ENCODE data around the gene UGT1A5. TPM values are rescaled to one million over a fixed set of nuclear protein-coding genes. Genes with fewer than 3 reads are reported as not detected.

UGT1A5 gene
- total and polyA plus RNA-seq, 2 of the 8 experiments (the other 6 are each of a cell fraction or from before 2014, with no cell fraction given), result not detected

DNA sequence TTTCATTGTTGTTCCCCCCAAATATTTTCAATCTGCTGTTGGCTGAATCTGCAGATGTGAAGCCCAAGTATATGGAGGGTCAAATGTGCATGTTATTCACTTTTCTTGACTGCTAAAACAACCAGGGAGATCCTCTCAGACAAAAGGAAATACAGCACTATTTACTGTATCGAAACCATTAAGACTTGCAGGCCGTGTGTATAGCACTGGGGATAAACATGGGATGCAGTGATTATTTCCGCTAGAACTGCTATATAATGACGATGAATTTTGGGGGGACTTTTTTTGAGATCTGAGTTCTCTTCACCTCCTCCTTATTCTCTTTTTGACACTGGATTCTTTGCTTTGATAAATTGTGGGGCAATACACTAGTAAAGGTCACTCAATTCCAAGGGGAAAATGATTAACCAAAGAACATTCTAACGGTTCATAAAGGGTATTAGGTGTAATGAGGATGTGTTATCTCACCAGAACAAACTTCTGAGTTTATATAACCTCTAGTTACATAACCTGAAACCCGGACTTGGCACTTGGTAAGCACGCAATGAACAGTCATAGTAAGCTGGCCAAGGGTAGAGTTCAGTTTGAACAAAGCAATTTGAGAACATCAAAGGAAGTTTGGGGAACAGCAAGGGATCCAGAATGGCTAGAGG lies 43.8 kb downstream of the UGT1A5 start:
- Histone ChIP-seq H3K4me1 (replicated peaks in 1 of 4; ENCODE audit: control insufficient read depth in 3 of 4, insufficient read depth in 4 of 4, low read length in 3 of 4) (no peaks in the 10 kb centered on the region), H3K56ac (replicated peaks; ENCODE audit: insufficient read length, low read depth, low read length) (no peak overlapping the region), H4K5ac (ENCODE audit: insufficient read length, low read depth, low read length) (no peak overlapping the region), H3K18ac (ENCODE audit: extremely low read depth, low read length) (no peak overlapping the region), H3K79me1 (ENCODE audit: low read depth, low read length) (no peaks in the 10 kb centered on the region), H3K4me3 (ENCODE audit: extremely low read depth in 1 of 4, insufficient read depth in 2 of 4, low read depth in 3 of 4, low read length in 4 of 4) (no peak overlapping the region), H2BK12ac (ENCODE audit: low read depth, low read length) (no peak overlapping the region), H3K36me3 (ENCODE audit: control insufficient read depth in 2 of 4, insufficient read depth in 4 of 4, low read length in 3 of 4) (no peaks in the 10 kb centered on the region), H4K20me1 (replicated peaks in 1 of 2; ENCODE audit: control insufficient read depth in 1 of 2, insufficient read depth in 2 of 2, low read length in 2 of 2) (no peaks in the 10 kb centered on the region), H3K27ac (ENCODE audit: low read depth, low read length) (no peak overlapping the region), H2BK20ac (ENCODE audit: low read length) (no peak overlapping the region), H4K8ac (ENCODE audit: extremely low read depth, insufficient read depth, low read length) (no peak overlapping the region), H3K27me3 (replicated peaks in 1 of 4; ENCODE audit: control insufficient read depth in 3 of 4, extremely low read depth in 1 of 4, insufficient read depth in 3 of 4, low read length in 3 of 4) (no peaks in the 10 kb centered on the region), H2AFZ (ENCODE audit: low read length) (no peak overlapping the region), H3K9me3 (ENCODE audit: insufficient read depth in 2 of 2, low read depth in 1 of 2, low read length in 1 of 2) (peaks cover 6 to 7% of the 10 kb centered on the region in 2 experiments; a peak in 2 of 4 replicates), H2AK5ac (ENCODE audit: low read depth, low read length) (no peak overlapping the region), H3K14ac (ENCODE audit: insufficient read length) (no peak overlapping the region), H3K23ac (ENCODE audit: insufficient read length) (no peak overlapping the region), H3K4me2 (ENCODE audit: insufficient read depth in 1 of 2, low read depth in 2 of 2, low read length in 2 of 2) (no peak overlapping the region), H3K79me2 (ENCODE audit: control insufficient read depth in 1 of 2, insufficient read depth in 2 of 2, low read length in 2 of 2) (no peaks in the 10 kb centered on the region), H2BK5ac (ENCODE audit: low read depth, low read length) (no peak overlapping the region), H2BK120ac (replicated peaks; ENCODE audit: low read depth, low read length) (no peak overlapping the region), H2BK15ac (ENCODE audit: low read length) (no peak overlapping the region), H3K9ac (replicated peaks in 1 of 4; ENCODE audit: extremely low read depth in 1 of 4, low read depth in 3 of 4, low read length in 3 of 4) (no peak overlapping the region), H3K23me2 (ENCODE audit: low read depth, low read length) (no peaks in the 10 kb centered on the region), H4K91ac (replicated peaks; ENCODE audit: insufficient read length, low read length) (no peak overlapping the region), H3K4ac (replicated peaks; ENCODE audit: insufficient read length, low read depth, low read length) (no peak overlapping the region)
- ChIA-PET POLR2A (ENCODE audit: partially characterized antibody) (no interaction called here), CTCF (ENCODE audit: partially characterized antibody) (no interaction called here)
- 90% methylated on average over 6 of the region's 7 CpGs; no CpG with 5 or more reads in 1 of the 2 experiments for WGBS, 2 experiments (ENCODE audit: extremely low coverage in 1 of 2, insufficient coverage in 1 of 2, insufficient read length in 1 of 2, insufficient replicate concordance in 2 of 2, low coverage in 1 of 2, low lambda C conversion rate in 2 of 2, missing lambda C conversion rate in 1 of 2)
- TF ChIP-seq CTBP2 (IDR thresholded peaks at IDR 0.05; ENCODE audit: borderline replicate concordance, insufficient read depth, insufficient read length, low read length) (no peak), GABPA (IDR thresholded peaks at IDR 0.05; ENCODE audit: borderline replicate concordance, insufficient read depth, low read length) (no peak), SIRT6 (IDR thresholded peaks at IDR 0.05; ENCODE audit: low read length) (no peak), NANOG (IDR thresholded peaks at IDR 0.05; ENCODE audit: insufficient read depth, low read depth, low read length, poor library complexity, severe bottlenecking) (no peak), SAP30 (IDR thresholded peaks at IDR 0.05; ENCODE audit: insufficient read depth, insufficient replicate concordance, low read length) (no peak), KDM5A (IDR thresholded peaks at IDR 0.05; ENCODE audit: low read length) (no peak), JUND (IDR thresholded peaks at IDR 0.05; ENCODE audit: low read length) (no peak), SUZ12 (IDR thresholded peaks at IDR 0.05; ENCODE audit: low read length) (no peak), FOSL1 (IDR thresholded peaks at IDR 0.05; ENCODE audit: insufficient read depth, low read depth, low read length) (no peak)
- TF ChIP-seq, protein P1, sequence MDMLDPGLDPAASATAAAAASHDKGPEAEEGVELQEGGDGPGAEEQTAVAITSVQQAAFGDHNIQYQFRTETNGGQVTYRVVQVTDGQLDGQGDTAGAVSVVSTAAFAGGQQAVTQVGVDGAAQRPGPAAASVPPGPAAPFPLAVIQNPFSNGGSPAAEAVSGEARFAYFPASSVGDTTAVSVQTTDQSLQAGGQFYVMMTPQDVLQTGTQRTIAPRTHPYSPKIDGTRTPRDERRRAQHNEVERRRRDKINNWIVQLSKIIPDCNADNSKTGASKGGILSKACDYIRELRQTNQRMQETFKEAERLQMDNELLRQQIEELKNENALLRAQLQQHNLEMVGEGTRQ (IDR thresholded peaks at IDR 0.05; ENCODE audit: low read length), result no peak
- DNase-seq (ENCODE audit: low read depth in 1 of 2, low spot score in 2 of 2), result no peak
- no peak for FAIRE-seq

All from H1 (cell line).